Activated CD8-positive, alpha-beta memory T cell treated with anti-CD3 and anti-CD28 coated beads for 48 hours (primary cell): ENCODE measurements around the gene ZNF226.
"Not testable (repeated sequence)": the region's sequence is repeated elsewhere in the genome, so short reads cannot be mapped to it uniquely, and the experiment has no call there.

ENCODE experiments used
- DNase-seq, 3 experiments: peaks; one replicate each; pipeline ENCODE4 v3.0.0-alpha.2; 2020; ENCODE audit warnings: low read depth in 2 of 3, low spot score in 2 of 3

Gene ZNF226

GRCh38 chr19:44212250-44212865, 47.5 kb downstream of the ZNF226 start, which contains the start of gene ZNF227:
TSS of gene ZNF227 (plus strand) at chr19:44212532. CDS start at chr19:44217793, 5,261 bp downstream.
- DNase-seq, result peak; percentile 48 to 62 (median 53)

DNA sequence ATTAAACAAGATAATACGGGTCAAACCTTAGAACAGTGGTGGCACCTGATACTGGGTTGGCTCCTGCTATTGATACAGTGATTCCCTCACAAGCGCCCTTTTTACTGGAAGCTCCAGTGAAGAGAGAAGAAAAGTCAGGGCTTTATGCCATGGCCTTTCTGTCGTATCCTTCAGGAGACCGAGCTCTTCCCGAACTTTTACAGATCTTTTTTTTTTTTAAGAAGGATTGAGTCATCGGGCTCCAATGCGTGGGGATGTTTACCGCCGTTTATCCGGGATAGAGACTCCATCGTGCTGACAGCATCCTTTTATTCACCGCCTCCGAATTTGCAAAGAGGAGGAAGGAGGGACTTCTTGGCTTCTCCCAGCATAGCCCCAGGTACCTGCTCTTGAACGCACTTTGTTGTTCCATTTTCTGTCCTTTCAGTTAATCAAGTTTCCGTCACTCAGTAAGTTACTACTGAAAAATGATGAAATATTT, 48.0 kb downstream of the ZNF226 start:
- DNase-seq, result no peak

DNA sequence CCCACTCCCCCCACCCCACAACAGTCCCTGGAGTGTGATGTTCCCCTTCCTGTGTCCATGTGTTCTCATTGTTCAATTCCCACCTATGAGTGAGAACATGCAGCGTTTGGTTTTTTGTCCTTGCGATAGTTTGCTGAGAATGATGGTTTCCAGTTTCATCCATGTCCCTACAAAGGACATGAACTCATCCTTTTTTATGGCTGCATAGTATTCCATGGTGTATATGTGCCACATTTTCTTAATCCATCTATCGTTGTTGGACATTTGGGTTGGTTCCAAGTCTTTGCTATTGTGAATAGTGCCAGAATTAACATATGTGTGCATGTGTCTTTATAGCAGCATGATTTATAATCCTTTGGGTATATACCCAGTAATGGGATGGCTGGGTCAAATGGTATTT, 55.0 kb downstream of the ZNF226 start:
- not testable (repeated sequence) for DNase-seq

DNA sequence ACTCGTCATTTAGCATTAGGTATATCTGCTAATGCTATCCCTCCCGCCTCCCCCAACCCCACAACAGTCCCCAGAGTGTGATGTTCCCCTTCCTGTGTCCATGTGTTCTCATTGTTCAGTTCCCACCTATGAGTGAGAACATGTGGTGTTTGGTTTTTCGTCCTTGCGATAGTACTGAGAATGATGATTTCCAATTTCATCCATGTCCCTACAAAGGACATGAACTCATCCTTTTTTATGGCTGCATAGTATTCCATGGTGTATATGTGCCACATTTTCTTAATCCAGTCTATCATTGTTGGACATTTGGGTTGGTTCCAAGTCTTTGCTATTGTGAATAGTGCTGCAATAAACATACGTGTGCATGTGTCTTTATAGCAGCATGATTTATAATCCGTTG, 55.9 kb downstream of the ZNF226 start:
- DNase-seq, result not testable (repeated sequence)

GRCh38 chr19:44221291-44221690, 56.4 kb downstream of the ZNF226 start:
- DNase-seq, result not testable (repeated sequence)
